Putamen (tissue), 1 donor: ENCODE data around the gene UBR3.
"Not testable (repeated sequence)": the region's sequence is repeated elsewhere in the genome, so short reads cannot be mapped to it uniquely, and the experiment has no call there.

Experiments
- DNase-seq: peaks from one replicate; pipeline ENCODE4 v3.0.0-alpha.2; 2016; ENCODE audit warnings: low spot score

Gene UBR3

GRCh38 chr2:169955940-169956339, 128.7 kb downstream of the UBR3 start:
- no peak for DNase-seq

- not testable (repeated sequence) for DNase-seq
Observed at GRCh38 chr2:169957219-169957618, 130.0 kb downstream of the UBR3 start.

- DNase-seq, result no peak
Observed at GRCh38 chr2:169961911-169962310, 134.7 kb downstream of the UBR3 start.

DNA sequence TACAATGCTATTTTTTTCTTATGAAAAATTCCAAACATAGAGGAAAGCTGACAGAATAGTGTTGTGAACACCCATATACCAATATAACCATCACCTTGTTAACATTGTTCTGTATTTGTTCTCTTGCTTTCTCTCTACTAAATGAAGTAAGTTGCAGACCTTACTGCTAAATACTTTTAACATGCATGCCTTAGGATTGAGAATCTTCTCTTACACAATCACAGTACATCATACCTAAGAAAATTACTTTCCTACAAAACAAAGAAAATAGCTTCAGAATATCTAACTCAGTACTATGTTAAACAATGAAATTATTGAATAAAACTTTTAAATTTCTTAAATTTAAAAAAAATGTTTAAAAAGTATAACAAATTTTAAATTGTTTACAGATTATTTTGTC, 136.5 kb downstream of the UBR3 start:
- DNase-seq, result no peak

DNA sequence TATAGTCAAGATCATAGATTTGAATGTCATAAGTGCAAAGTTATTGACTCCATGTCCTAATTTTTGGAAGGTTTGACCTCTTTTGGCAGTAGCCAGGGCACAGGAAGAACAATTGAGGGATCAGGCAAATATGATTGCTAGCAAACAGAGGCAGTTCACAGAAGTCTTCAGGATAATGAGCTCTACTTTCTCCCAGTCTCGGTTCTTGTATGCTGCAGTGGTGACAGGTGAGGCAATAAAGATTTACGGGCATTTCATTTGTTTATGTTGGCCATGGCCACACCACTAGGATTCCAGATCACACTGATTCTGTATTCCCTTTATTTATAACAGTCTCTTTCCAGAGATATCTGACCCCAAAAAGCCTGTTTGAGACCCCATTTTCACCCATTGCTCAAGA, 137.5 kb downstream of the UBR3 start:
- DNase-seq, result no peak

GRCh38 chr2:169965495-169965894, 138.2 kb downstream of the UBR3 start:
- DNase-seq, result no peak

GRCh38 chr2:169966454-169966853, 139.2 kb downstream of the UBR3 start:
- DNase-seq, result no peak

DNA sequence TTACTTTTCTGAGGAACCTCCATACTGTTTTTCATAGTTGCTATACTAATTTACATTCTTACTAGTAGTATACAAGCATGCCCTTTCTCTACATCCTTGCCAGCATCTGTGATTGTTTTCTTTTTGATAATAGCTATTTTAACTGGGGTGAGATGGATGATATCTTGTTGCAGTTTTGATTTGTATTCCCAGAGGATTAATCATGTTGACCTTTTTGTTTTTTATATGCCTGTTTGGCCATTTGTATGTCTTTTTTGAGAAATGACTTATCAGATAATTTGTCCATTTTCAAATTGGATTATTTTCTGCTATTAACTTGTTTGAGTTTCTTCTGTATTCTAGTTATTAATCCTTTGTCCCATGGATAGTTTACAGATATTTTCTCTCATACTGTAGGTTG, 141.5 kb downstream of the UBR3 start:
- DNase-seq, result no peak

- DNase-seq, result no peak
Observed at GRCh38 chr2:169975221-169975620, 148.0 kb downstream of the UBR3 start.

DNA sequence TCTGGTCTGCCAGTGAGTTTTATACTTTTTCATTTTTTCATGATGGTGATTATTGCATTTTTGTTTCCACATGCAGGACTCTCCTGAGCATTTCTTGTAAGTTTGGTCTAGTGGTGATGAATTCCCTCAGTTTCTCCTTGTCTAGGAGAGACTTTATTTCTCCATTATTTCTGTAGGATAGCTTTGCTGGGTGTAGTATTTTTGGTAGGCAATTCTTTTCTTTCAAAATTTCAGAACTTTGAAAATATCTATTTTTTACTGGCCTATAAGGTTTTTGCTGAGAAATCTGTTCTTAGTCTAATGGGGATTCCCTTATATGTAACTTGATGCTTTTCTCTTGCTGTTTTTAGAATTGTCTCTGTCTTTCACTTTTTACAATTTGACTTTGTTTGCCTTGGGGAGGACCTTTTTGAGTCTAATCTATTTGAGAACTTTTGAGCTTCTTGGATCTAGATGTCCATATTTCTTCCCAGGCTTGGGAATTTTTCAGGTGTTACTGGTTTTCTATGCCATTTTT, 149.1 kb downstream of the UBR3 start:
- no peak for DNase-seq

GRCh38 chr2:169977530-169977929, 150.3 kb downstream of the UBR3 start:
- DNase-seq, result no peak

DNA sequence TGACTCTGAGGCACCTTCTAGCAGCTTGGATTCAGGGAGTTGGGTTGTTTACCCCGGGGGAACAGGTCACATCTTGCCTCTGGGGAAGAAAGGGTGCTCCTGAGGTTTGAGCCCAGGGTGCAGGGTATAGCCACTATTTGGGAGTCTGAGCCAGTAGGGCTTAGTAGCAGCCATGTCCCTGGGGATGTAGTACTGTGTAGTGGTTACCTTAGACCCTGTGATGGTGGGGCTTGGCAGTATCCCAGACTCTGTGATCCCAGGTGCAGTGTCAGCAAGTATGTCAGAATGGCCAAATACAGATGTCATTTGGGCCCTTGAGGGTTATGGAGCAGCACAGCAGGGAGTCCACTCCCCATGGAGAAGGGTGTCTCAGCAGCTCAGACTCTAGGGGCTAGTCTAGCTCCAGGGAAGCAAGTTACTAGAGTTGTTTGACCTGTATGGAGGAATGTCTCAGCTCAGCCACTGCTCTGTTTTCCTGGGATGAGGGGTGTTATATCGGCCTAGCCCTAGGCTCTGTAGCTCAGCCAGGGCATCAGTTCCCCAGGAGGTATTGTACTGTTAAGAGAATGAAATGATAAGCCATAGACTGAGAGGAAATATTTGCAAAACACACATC, 151.3 kb downstream of the UBR3 start:
- DNase-seq, result no peak

DNA sequence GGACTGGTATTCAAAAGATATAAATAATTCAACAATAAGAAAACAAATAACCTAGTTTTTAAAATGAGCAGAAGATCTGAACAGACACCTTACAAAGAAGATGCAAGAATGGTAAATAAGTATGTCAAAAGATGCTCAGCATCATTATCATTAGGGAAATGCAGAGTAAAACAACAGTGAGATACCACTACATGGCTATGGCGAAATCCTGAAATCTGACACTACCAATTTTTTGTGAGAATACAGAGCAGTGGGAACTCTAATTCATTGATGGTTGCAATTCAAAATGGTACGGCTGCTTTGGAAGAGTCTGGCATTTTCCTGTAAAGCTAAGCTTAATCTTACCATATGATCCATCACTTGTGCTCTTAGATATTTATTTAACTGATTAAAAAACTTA, 151.8 kb downstream of the UBR3 start:
- DNase-seq, result no peak

GRCh38 chr2:169980001-169980400, 152.7 kb downstream of the UBR3 start:
- DNase-seq, result no peak

GRCh38 chr2:169980643-169981042, 153.4 kb downstream of the UBR3 start:
- no peak for DNase-seq

GRCh38 chr2:169982929-169983328, 155.7 kb downstream of the UBR3 start:
- DNase-seq, result no peak

DNA sequence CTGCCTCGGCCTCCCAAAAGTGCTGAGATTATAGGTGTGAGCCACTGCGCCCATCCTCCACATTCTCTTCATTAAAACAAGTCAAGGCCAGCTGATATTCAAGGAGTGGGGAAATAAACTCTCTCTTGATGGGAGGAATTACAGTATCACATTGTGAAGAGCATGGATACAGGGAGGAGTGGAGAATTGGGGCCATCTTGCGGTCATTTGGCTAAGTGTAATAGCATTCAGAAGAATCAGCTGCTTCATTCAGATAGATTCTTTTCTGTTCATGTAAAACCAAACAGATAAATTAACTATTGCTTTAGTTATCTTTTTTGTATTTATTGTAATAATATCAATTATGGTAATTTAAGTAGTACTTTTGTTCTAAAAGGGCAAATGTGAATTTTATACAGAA, 156.3 kb downstream of the UBR3 start:
- DNase-seq, result peak; percentile 10

- no peak for DNase-seq
Observed at GRCh38 chr2:169984145-169984544, 156.9 kb downstream of the UBR3 start.

DNA sequence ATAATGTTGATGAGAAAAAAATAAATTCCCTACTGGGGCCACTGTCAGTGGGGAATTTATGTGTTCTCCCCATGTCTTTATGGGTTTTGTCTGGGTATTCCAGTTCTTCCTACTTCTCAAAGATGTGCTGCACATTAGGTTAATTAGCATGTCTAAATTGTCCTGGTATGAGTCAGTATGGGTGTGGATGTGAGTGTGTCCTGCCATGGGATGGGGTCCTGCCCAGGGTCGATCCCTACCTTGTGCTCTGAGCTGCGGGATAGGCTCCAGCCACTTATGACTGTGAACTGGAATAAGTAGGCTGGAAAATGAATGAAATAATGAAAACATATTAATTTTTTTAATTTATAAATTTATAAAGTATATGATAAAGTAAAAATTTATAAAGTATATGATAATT, 167.5 kb downstream of the UBR3 start:
- no peak for DNase-seq

- no peak for DNase-seq
Observed at GRCh38 chr2:169997140-169997887, 170.1 kb downstream of the UBR3 start.

- no peak for DNase-seq
Observed at GRCh38 chr2:169999054-169999453, 171.8 kb downstream of the UBR3 start.

DNA sequence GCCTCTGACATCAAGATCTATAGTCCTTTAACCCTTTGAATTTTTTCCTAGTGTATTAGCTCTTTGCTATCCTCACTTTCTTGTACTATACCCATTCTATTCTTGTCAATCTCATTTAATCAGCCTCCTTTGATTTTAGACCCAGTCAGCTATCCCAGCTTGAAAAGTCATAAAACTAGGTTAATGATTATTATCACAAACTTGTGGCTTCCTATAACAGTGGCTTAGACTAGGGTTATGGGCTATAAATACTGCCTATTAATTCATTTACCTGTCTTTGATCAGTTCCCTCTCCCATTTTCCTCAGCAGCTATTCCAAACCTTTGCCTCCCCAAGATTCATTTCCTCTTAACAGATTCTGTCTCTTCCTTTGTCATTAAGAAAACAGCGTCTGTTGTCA, 174.8 kb downstream of the UBR3 start:
- no peak for DNase-seq

- DNase-seq, result no peak
Observed at GRCh38 chr2:170005702-170006101, 178.4 kb downstream of the UBR3 start.
